Small intestine (tissue), 7 donors: ENCODE data around the gene TSPYL4. TPM values are rescaled to one million over a fixed set of nuclear protein-coding genes. Genes with fewer than 3 reads are reported as not detected.
A peak's percentile ranks its signal among the peaks of the same experiment; 100 is the strongest.

ENCODE experiments used
- DNase-seq, 2 donors: peaks; one replicate each; pipeline versions ENCODE4 v3.0.0 to v3.0.0-alpha.2; 2013
- FAIRE-seq: peaks from 2 replicates; lab custom pipeline; 2012; peaks lifted over from hg19 to GRCh38; lab: Jason Lieb, UNC
- H3K27ac ChIP-seq, 3 donors: one replicate each; pipeline ENCODE4 v1.5.1; 2013; ENCODE audit warnings: low read length in 2 of 3, mild to moderate bottlenecking in 2 of 3, control low read depth in 1 of 3, inconsistent platforms in 1 of 3, low read depth in 1 of 3, moderate library complexity in 1 of 3
- H3K27me3 ChIP-seq, 3 donors: one replicate each; pipeline ENCODE4 v1.6.1; 2013; ENCODE audit warnings: low read length in 3 of 3, inconsistent platforms in 1 of 3; ENCODE audit not compliant: control insufficient read depth in 3 of 3, insufficient read depth in 3 of 3
- H3K36me3 ChIP-seq, 3 donors: one replicate each; pipeline ENCODE4 v1.6.1; 2013; ENCODE audit warnings: low read length in 3 of 3, inconsistent platforms in 1 of 3, low read depth in 1 of 3, mild to moderate bottlenecking in 1 of 3, moderate library complexity in 1 of 3; ENCODE audit not compliant: control insufficient read depth in 3 of 3, insufficient read depth in 2 of 3
- H3K4me1 ChIP-seq, 3 donors: one replicate each; pipeline ENCODE4 v1.6.1; 2013; ENCODE audit warnings: low read length in 2 of 3, inconsistent platforms in 1 of 3, low read depth in 1 of 3, mild to moderate bottlenecking in 1 of 3, moderate library complexity in 1 of 3; ENCODE audit not compliant: control insufficient read depth in 3 of 3, insufficient read depth in 2 of 3
- H3K4me3 ChIP-seq, 3 donors: one replicate each; pipeline ENCODE4 v1.5.1; 2013; ENCODE audit warnings: low read length in 3 of 3, control low read depth in 1 of 3, inconsistent platforms in 1 of 3, low read depth in 1 of 3, mild to moderate bottlenecking in 1 of 3, moderate library complexity in 1 of 3
- H3K9me3 ChIP-seq, 2 donors: one replicate each; pipeline ENCODE4 v1.6.1; 2013; ENCODE audit warnings: low read depth in 1 of 2, low read length in 1 of 2; ENCODE audit not compliant: control insufficient read depth in 2 of 2, insufficient read depth in 1 of 2
- WGBS, 3 donors: extraction: QIAGEN DNeasy Blood & Tissue Kit; methylation state at CpG; one replicate each; pipeline ENCODE4 v1.1.7; 2013; 5-methylcytosine and 5-hydroxymethylcytosine counted together
- polyA plus RNA-seq, 4 donors: library from polyadenylated mRNA; stranded (reverse) in 3 of 4; unstranded in 1 of 4; fragments of 200-250 nt in 3 of 4; fragments of 120-200 nt in 1 of 4; gene quantifications; one replicate each; pipeline versions ENCODE4 v1.2.1 to v1.2.3, GENCODE V29; 2013
- donor health status: healthy with polysubstance abuse.
- donor health status: control.
- donor health status: control.
- donor health status: Bipolar disorder and iron deficiency.
- donor health status: healthy.

TSPYL4 gene
- polyA plus RNA-seq, 4 donors, result 1.6 to 17.9 (median 7.1) TPM

DNA sequence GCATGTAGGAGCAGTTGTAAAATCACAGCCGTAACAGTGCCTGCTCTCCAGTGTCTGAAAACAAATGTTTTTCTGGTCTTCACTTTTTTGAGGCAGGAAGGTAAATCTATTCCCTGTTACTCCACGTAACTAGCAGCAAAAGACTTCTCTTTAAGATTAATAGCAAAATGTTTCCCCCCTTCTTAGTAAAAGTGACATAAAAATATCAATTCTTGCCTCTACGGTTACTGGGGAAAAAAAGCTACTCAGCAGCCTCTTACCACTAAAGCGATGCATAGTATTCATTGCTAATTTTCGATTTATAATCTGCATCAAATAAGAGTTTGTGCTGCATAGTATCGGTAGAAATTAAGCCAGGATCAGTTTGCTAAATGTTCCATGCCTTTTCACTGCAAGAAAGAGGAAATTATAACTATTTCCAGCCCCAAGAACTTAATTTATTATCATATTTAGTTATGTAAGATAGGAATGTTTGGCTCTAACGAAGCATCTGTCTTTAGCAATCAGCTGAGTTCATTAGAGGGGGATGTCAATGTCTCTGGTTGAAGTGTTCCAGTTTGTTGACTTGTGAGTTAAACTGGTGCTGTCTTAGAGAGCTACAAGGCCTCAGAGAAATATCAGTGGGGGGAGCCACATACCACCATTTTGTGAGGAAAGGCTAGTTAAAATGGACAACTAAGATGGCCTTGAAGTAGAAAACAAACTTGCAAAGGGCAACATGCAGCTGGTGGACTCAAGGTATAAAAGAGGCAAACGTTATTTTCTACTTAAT is 26.5 kb upstream of the TSPYL4 start:
- FAIRE-seq (no peak), DNase-seq (peak in 1 of 2 donors; percentile 50)
- peak overlapping the region; percentile 58 to 98 (median 93) for H3K27ac ChIP-seq
- H3K4me1 ChIP-seq, result peaks cover 4 to 18% (median 13%) of the 10 kb centered on the region in 3 donors
- peaks cover 0 to 13% (median 0%) of the 10 kb centered on the region in 3 donors for H3K36me3 ChIP-seq
- peak overlapping the region; percentile 78 to 95 (median 82) for H3K4me3 ChIP-seq
- H3K9me3 ChIP-seq, result no peaks in the 10 kb centered on the region
- no peaks in the 10 kb centered on the region for H3K27me3 ChIP-seq
- WGBS, 3 donors, result 1 to 11% (median 6%) methylated on average over 8 of the region's 8 CpGs

DNA sequence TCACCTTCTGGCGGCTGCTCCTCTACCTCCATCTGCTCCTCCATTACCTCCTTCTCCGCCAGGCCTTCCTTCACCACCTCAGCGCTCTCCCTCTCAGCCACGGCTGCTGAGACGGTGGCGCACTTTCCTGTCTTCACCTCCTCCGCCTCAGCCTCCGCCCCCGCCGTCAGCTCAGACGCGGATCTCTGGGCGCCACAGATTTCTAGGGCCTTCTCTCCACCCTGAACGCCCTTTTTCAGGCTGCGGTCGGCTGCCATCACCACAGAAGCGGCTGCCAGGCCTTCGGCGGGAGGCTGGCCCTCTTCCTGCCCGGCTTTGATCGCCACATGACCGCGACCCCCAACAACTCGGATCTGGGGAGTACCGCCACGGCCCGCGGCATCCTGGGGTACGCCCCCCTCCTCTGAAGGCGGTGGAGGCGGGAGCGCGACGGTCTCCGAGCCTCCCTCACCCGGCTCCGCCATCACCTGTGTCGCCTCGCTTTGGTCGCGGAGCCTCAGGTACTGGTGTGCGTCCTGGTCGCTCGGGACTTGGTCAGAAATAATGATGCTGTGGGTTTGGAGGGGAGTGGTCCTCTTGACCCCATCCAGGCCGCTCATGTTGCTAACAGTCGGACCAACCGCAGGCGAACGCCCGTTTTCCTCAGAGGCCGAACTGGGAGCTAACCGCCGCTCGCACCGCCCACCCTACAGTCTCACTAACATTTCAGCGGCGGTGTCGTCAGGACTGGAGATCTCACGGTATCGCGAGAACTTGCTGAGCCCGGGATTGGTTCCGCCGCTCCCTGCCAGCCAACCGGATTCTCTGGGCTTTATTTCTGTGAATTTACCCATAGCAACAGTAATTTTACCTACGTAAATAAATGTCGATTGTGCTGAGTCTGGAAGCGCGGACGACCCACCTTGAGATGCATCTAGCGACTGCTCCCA is 25.6 kb upstream of the TSPYL4 start, which contains the start of gene TSPYL1:
Gene TSPYL1 (minus strand): TSS at position 699 of the 929 bp plus-strand sequence. CDS start 100 bp downstream, at position 599.
- Histone ChIP-seq H3K27ac (peak within 1 kb of the TSS; percentile 93 to 99 (median 98)), H3K9me3 (no peaks in the 10 kb centered on the region), H3K27me3 (no peaks in the 10 kb centered on the region), H3K4me3 (peak within 1 kb of the TSS; percentile 78 to 95 (median 82)), H3K4me1 (peaks cover 4 to 18% (median 13%) of the 10 kb centered on the region in 3 donors), H3K36me3 (peaks cover 0 to 14% (median 0%) of the 10 kb centered on the region in 3 donors)
- peak; percentile 98 for DNase-seq
- 1% methylated on average over 66 to 71 of the region's 71 CpGs for WGBS, 3 donors
- no peak for FAIRE-seq

DNA sequence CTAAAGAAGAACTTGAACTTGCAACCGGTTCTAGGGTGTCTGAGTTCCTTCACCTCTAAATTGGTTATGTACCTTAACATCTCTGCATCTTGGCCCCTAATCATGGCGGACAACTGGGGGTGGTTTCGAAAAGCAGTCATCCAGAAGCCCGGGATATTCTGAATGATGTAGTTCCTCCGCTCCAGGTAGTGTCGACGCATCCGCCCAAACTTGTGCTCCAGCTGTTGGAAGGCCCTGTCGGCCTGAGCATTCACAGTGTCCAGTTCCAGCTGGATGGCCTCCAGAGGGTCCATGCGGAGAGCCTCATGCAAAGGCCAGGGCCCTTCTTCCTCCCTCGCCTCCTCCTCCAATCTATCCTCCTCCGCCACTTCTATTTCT is 25.0 kb upstream of the TSPYL4 start:
- Histone ChIP-seq H3K9me3 (no peaks in the 10 kb centered on the region), H3K27ac (peak overlapping the region; percentile 93 to 99 (median 98)), H3K27me3 (no peaks in the 10 kb centered on the region), H3K4me3 (peak overlapping the region; percentile 78 to 95 (median 82)), H3K36me3 (peaks cover 2 to 21% (median 4%) of the 10 kb centered on the region in 3 donors), H3K4me1 (peaks cover 4 to 18% (median 13%) of the 10 kb centered on the region in 3 donors)
- FAIRE-seq (no peak), DNase-seq (no peak)
- 2 to 9% (median 5%) methylated on average over 11 to 12 of the region's 12 CpGs for WGBS, 3 donors

DNA sequence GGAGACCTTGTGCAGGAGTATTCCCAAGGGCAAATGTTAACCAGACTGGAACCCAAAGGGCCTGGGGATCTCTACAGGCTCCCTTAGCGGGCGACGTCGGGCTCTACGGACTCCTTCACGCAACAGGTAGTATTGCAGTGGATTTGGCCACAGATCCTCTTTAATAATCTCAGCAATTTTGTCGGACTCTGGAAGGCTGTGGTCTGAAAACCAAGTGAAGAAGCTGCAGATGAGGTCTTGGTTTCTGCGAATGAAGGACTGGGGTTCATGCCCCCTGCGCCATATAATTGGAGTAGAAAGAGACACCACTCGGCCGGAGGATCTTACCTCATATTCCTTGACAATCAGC is 24.6 kb upstream of the TSPYL4 start:
- peak in 1 of 2 donors; percentile 19 for DNase-seq
- H3K27me3 ChIP-seq, result no peaks in the 10 kb centered on the region
- peak overlapping the region; percentile 78 to 95 (median 82) for H3K4me3 ChIP-seq
- H3K27ac ChIP-seq, result peak overlapping the region; percentile 93 to 99 (median 98)
- peaks cover 2 to 23% (median 5%) of the 10 kb centered on the region in 3 donors for H3K36me3 ChIP-seq
- WGBS, 3 donors, result 44 to 68% (median 66%) methylated on average over 11 of the region's 11 CpGs
- H3K9me3 ChIP-seq, result no peaks in the 10 kb centered on the region
- H3K4me1 ChIP-seq, result peaks cover 4 to 18% (median 13%) of the 10 kb centered on the region in 3 donors
- no peak for FAIRE-seq

DNA sequence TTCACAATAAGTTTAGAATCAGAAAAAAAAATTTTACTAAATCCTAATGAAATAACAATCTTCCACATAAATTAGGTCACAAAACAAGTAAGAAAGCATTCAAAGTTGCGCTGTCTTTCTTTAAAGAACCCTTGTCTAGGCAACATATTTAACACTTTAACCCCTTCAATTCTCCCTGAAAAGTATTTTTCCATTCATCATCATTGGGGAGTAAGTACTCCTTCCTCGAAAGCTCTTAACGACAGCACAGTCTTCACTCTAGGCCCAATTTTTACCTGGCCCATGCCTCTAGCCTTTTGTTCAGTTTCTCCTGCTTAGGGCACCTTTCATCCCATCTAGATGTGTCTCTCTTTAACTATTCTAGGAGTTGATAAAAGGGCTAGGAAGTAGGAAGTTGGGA is 23.2 kb upstream of the TSPYL4 start:
- 15 to 31% (median 25%) methylated on average over 3 of the region's 3 CpGs for WGBS, 3 donors
- DNase-seq (peak; percentile 5 to 30), FAIRE-seq (no peak)
- Histone ChIP-seq H3K27me3 (no peaks in the 10 kb centered on the region), H3K4me3 (peak overlapping the region in 2 of 3 donors; percentile 82 to 95), H3K36me3 (peaks cover 5 to 25% (median 8%) of the 10 kb centered on the region in 3 donors), H3K4me1 (peaks cover 4 to 18% (median 13%) of the 10 kb centered on the region in 3 donors), H3K27ac (no peak overlapping the region), H3K9me3 (no peaks in the 10 kb centered on the region)

DNA sequence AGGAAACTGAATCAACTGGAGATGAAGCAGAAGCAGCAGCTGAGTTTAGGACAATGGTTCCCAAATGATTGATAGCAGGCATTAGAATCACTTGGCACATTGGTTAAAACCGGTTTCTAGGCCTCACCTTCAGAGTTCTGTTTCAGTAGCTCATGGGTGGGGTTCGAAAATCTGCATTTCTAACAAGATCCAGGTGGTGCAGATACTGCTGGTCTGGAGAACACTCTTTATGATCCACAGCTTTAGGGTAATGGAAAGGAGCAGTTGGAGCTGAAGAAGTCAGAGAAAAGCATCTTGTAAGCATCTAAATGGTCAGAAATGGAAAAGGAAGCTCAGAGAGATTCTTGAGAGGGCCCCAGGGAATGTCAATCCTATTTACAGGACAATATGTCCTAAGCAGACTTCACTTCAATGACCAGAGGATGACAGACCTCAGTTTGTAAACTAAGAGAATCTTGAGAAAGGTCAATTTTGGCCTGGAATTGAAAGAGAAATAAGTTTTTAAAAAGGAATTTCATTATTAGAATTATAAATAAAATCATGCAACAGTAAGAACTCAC is 17.4 kb upstream of the TSPYL4 start:
- no peak for FAIRE-seq
- WGBS, 3 donors, result 53 to 88% (median 74%) methylated on average over 2 of the region's 2 CpGs
- H3K27ac ChIP-seq, result no peak overlapping the region

DNA sequence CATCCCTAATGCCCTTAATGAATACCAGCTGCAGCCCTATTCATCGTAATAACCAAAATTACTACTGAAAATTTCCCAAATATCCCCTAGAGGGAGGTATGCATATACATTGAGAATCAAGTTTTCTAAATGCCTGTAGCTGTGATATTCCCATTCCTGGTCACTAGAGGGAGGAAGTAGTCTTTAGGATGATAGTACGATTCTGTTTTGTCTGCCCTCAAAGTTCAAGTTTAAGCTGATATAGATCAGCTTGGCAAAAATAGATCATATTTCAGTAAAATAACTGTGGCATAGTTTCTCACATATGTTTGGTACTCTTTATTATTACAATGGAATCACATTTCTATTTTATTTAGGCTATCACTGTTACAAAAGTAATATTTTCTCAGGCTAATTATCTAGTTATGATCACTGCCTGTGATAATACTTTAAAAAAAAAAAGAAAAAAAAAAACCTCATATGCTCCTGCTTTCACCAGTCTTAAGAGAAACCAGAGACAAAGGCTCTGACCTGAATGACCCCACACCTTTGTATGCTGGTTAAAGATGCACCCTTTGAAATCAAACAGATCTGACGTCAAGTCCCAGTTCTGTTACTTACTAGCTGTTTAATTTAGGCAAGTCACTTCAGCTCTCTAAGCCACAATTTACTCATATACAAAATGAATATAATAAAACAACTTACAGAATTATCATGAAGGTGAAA is 14.9 kb upstream of the TSPYL4 start:
- FAIRE-seq (no peak), DNase-seq (peak; percentile 54 to 70)
- Histone ChIP-seq H3K4me1 (no peaks in the 10 kb centered on the region), H3K9me3 (peaks cover 0 to 1% of the 10 kb centered on the region in 2 donors), H3K27me3 (no peaks in the 10 kb centered on the region), H3K4me3 (no peak overlapping the region), H3K27ac (no peak overlapping the region), H3K36me3 (peaks cover 6 to 16% (median 9%) of the 10 kb centered on the region in 3 donors)
- 30 to 32% (median 31%) methylated on average over 3 of the region's 3 CpGs for WGBS, 3 donors

More for the DNA sequence above, 17.4 kb upstream of the TSPYL4 start:
- DNase-seq, result no peak
- Histone ChIP-seq H3K27me3 (no peaks in the 10 kb centered on the region), H3K4me3 (no peak overlapping the region), H3K36me3 (peaks cover 10 to 15% (median 11%) of the 10 kb centered on the region in 3 donors), H3K4me1 (peaks cover 0 to 4% (median 3%) of the 10 kb centered on the region in 3 donors), H3K9me3 (no peaks in the 10 kb centered on the region)
